Measurements from ENCODE around the gene SCAND1.

DNA sequence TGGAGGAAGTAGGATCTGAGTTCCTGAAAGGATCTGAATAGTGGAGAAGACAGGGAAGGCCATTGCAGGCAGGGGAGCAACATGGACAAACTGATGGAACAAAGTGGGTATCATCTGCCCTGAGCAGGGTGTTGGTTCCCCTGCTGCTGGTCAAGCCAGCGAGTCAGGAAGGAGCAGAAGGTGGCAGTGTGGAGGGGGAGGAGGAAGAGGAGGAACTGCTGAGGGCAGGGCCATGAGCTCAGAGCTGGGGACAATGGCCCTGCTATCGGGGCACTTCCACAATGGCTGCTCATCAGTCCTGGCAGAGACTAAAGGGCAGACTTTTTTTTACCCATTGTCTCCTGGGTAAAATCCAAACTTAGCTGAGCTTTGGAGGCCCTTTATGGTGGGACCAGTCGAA lies 27.7 kb upstream of the SCAND1 start:
- TF ChIP-seq, protein P1, sequence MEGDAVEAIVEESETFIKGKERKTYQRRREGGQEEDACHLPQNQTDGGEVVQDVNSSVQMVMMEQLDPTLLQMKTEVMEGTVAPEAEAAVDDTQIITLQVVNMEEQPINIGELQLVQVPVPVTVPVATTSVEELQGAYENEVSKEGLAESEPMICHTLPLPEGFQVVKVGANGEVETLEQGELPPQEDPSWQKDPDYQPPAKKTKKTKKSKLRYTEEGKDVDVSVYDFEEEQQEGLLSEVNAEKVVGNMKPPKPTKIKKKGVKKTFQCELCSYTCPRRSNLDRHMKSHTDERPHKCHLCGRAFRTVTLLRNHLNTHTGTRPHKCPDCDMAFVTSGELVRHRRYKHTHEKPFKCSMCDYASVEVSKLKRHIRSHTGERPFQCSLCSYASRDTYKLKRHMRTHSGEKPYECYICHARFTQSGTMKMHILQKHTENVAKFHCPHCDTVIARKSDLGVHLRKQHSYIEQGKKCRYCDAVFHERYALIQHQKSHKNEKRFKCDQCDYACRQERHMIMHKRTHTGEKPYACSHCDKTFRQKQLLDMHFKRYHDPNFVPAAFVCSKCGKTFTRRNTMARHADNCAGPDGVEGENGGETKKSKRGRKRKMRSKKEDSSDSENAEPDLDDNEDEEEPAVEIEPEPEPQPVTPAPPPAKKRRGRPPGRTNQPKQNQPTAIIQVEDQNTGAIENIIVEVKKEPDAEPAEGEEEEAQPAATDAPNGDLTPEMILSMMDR (IDR thresholded peaks at IDR 0.05; ENCODE audit: poor library complexity, severe bottlenecking) = no peak
- TF ChIP-seq EP300 (conservative IDR thresholded peaks at IDR 0.05; ENCODE audit: poor library complexity, severe bottlenecking) = no peak
- TF ChIP-seq POLR2AphosphoS5 (IDR thresholded peaks at IDR 0.05) = no peak
- TF ChIP-seq TAF1 (IDR thresholded peaks at IDR 0.05; ENCODE audit: low read depth) = no peak
- no peak for TF ChIP-seq EZH2 (IDR thresholded peaks at IDR 0.05; ENCODE audit: borderline replicate concordance, insufficient read depth, low read length, poor library complexity, severe bottlenecking)
- TF ChIP-seq RAD21 (conservative IDR thresholded peaks at IDR 0.05) = no peak
- TF ChIP-seq, protein P2, sequence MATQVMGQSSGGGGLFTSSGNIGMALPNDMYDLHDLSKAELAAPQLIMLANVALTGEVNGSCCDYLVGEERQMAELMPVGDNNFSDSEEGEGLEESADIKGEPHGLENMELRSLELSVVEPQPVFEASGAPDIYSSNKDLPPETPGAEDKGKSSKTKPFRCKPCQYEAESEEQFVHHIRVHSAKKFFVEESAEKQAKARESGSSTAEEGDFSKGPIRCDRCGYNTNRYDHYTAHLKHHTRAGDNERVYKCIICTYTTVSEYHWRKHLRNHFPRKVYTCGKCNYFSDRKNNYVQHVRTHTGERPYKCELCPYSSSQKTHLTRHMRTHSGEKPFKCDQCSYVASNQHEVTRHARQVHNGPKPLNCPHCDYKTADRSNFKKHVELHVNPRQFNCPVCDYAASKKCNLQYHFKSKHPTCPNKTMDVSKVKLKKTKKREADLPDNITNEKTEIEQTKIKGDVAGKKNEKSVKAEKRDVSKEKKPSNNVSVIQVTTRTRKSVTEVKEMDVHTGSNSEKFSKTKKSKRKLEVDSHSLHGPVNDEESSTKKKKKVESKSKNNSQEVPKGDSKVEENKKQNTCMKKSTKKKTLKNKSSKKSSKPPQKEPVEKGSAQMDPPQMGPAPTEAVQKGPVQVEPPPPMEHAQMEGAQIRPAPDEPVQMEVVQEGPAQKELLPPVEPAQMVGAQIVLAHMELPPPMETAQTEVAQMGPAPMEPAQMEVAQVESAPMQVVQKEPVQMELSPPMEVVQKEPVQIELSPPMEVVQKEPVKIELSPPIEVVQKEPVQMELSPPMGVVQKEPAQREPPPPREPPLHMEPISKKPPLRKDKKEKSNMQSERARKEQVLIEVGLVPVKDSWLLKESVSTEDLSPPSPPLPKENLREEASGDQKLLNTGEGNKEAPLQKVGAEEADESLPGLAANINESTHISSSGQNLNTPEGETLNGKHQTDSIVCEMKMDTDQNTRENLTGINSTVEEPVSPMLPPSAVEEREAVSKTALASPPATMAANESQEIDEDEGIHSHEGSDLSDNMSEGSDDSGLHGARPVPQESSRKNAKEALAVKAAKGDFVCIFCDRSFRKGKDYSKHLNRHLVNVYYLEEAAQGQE (IDR thresholded peaks at IDR 0.05; ENCODE audit: borderline replicate concordance) = no peak
- TF ChIP-seq MXI1 (conservative IDR thresholded peaks at IDR 0.05; ENCODE audit: poor library complexity, severe bottlenecking) = no peak

All from neural cell (in vitro differentiated cells).